HepG2 (cell line): Measurements from ENCODE around the gene OLFM2. TPM values are rescaled to one million over a fixed set of nuclear protein-coding genes. Genes with fewer than 3 reads are reported as not detected.

Source experiments
- ATAC-seq: fragments of 200-7000 bp; cut with Tn5 transposase; 3 replicates; pipeline ENCODE4 v1.9.1; 2020; ENCODE audit warnings: mild to moderate bottlenecking, moderate library complexity
- BruUV-seq: library from RNA; stranded (reverse); fragments of 400-500 nt; replicated peaks from 2 replicates; lab custom pipeline; 2021; lab: Mats Ljungman, UMichigan
- CTCF ChIA-PET: fragments of 300-600 bp; formaldehyde crosslinking; extraction: SDS; loops from one replicate; lab custom pipeline; 2021; ENCODE audit warnings: low total read pairs, inconsistent platforms, low intra/inter-chr PET ratio; lab: Yijun Ruan, JAX
- POLR2A ChIA-PET: fragments of 350-600 bp; sonication (Branson Sonifier 250); formaldehyde crosslinking; loops from one replicate; lab custom pipeline; 2020; ENCODE audit warnings: antibody characterized with exemption, inconsistent platforms; lab: Yijun Ruan, JAX
- DNase-seq: peaks from one replicate; pipeline ENCODE4 v3.0.0-alpha.2; 2015; ENCODE audit warnings: low spot score
- FAIRE-seq: peaks from 3 replicates; lab custom pipeline; 2011; peaks lifted over from hg19 to GRCh38; lab: Jason Lieb, UNC
- H2AFZ ChIP-seq: one replicate; pipeline ENCODE4 v1.6.1; 2011; ENCODE audit warnings: low read length, inconsistent platforms
- H3K27ac ChIP-seq: fragments of 300-600 bp; 3 replicates; pipeline ENCODE4 v1.8.0; 2011; ENCODE audit warnings: mixed run types, mild to moderate bottlenecking, mixed read lengths, low read length, inconsistent platforms; ENCODE audit not compliant: insufficient read depth; ENCODE audit errors: extremely low read length
- H3K27me3 ChIP-seq, 2 experiments: fragments of 200-600 bp in 1 of 2; 2 replicates in 1 of 2; 3 replicates in 1 of 2; pipeline versions ENCODE4 v1.6.0 to v1.8.0; 2011; ENCODE audit warnings: low read length in 2 of 2, mild to moderate bottlenecking in 2 of 2, moderate library complexity in 2 of 2, inconsistent platforms in 1 of 2; ENCODE audit not compliant: insufficient read depth in 2 of 2, control insufficient read depth in 1 of 2
- H3K36me3 ChIP-seq, 2 experiments: fragments of 200-600 bp in 1 of 2; replicated peaks in 1 of 2; 2 replicates in 1 of 2; 3 replicates in 1 of 2; pipeline versions ENCODE4 v1.5.1 to v1.8.0; 2011; ENCODE audit warnings: low read length in 2 of 2, inconsistent platforms in 1 of 2; ENCODE audit not compliant: insufficient read depth in 2 of 2, control insufficient read depth in 1 of 2
- H3K4me1 ChIP-seq: 2 replicates; pipeline ENCODE4 v1.5.1; 2012; ENCODE audit warnings: low read length, inconsistent platforms; ENCODE audit not compliant: insufficient read depth
- H3K4me2 ChIP-seq: 2 replicates; pipeline ENCODE4 v1.6.0; 2011; ENCODE audit warnings: low read depth, low read length, inconsistent platforms
- H3K4me3 ChIP-seq, 3 experiments: fragments of 200-600 bp in 1 of 3; sonication (generic), shearing (Covaris generic) in 1 of 3; replicated peaks in 1 of 3; 2 replicates each; pipeline ENCODE4 v1.5.1; 2011 to 2016; ENCODE audit warnings: low read length in 3 of 3, inconsistent platforms in 2 of 3, low read depth in 2 of 3, mild to moderate bottlenecking in 2 of 3, control low read depth in 1 of 3, mixed read lengths in 1 of 3; ENCODE audit not compliant: insufficient read depth in 1 of 3
- H3K79me2 ChIP-seq: one replicate; pipeline ENCODE4 v1.6.1; 2011; ENCODE audit warnings: low read length, inconsistent platforms; ENCODE audit not compliant: insufficient read depth
- H3K9ac ChIP-seq: 2 replicates; pipeline ENCODE4 v1.6.0; 2011; ENCODE audit warnings: mild to moderate bottlenecking, low read depth, low read length, inconsistent platforms; ENCODE audit not compliant: insufficient read depth
- H3K9me3 ChIP-seq: 2 replicates; pipeline ENCODE4 v1.5.1; 2012; ENCODE audit warnings: mild to moderate bottlenecking, low read length
- H4K20me1 ChIP-seq: 2 replicates; pipeline ENCODE4 v1.6.0; 2011; ENCODE audit warnings: inconsistent platforms, mild to moderate bottlenecking, low read length, moderate library complexity; ENCODE audit not compliant: insufficient read depth
- ASH2L ChIP-seq: fragments of 300-600, 200-600 bp; sonication (generic); IDR thresholded peaks from 2 replicates; pipeline ENCODE4 v1.7.0; 2017; ENCODE audit warnings: low read depth, mild to moderate bottlenecking, moderate library complexity, mixed read lengths, low read length; ENCODE audit not compliant: insufficient read length
- DMAP1 ChIP-seq: IDR thresholded peaks from 2 replicates; pipeline ENCODE4 v1.6.1; 2016
- FOXK2 ChIP-seq: fragments of 450-650 bp; IDR thresholded peaks from 2 replicates; pipeline ENCODE4 v1.6.1; 2016
- HHEX ChIP-seq: IDR thresholded peaks from 2 replicates; pipeline ENCODE4 v1.6.1; 2016; ENCODE audit warnings: control low read depth
- KAT7 ChIP-seq: IDR thresholded peaks from 2 replicates; pipeline ENCODE4 v1.6.1; 2018; ENCODE audit warnings: borderline replicate concordance, missing compliant biosample characterization
- SCMH1 ChIP-seq: sonication (generic); formaldehyde crosslinking; IDR thresholded peaks from 2 replicates; pipeline ENCODE4 v1.9.0; 2021; ENCODE audit warnings: missing genetic modification reagents, mild to moderate bottlenecking, borderline replicate concordance
- SPEN ChIP-seq: sonication (generic); formaldehyde crosslinking; IDR thresholded peaks from 2 replicates; pipeline ENCODE4 v1.5.1; 2020; ENCODE audit warnings: low read depth, mild to moderate bottlenecking, missing genetic modification reagents
- TCF7 ChIP-seq: sonication (generic); IDR thresholded peaks from 2 replicates; pipeline ENCODE4 v1.6.1; 2016; ENCODE audit warnings: antibody characterized with exemption, low read depth
- WGBS: methylation state at CpG from one replicate; pipeline ENCODE4 v1.1.6; 2017; ENCODE audit warnings: low lambda C conversion rate; 5-methylcytosine and 5-hydroxymethylcytosine counted together
- in situ Hi-C: cut with HindIII; loops from 2 replicates; pipeline ENCODE4 v1.10.0; 2017; ENCODE audit warnings: low pct_unique_long_range_greater_than_20kb; ENCODE audit not compliant: extremely low pct_ligation_motif_present
- intact Hi-C: fragments of 100-400 bp; cut with micrococcal nuclease; formaldehyde crosslinking; loops from one replicate; pipeline ENCODE4 v1.10.0; 2022; ENCODE audit not compliant: unreplicated experiment
- polyA plus RNA-seq, 8 experiments: library from polyadenylated mRNA; depleted of rRNA in 3 of 8; stranded (reverse) in 7 of 8; unstranded in 1 of 8; fragments of >200 nt; fragmentation: Illumina TruSeq in 4 of 8; extraction: Trizol in 4 of 8; gene quantifications; 2 replicates each; pipeline versions ENCODE4 v1.2.1 to v1.2.3, GENCODE V29; 2011 to 2016; ENCODE audit warnings: low read depth in 4 of 8, missing spikeins in 1 of 8, mixed read lengths in 1 of 8; ENCODE audit not compliant: insufficient read depth in 1 of 8
- total RNA-seq, 5 experiments: library from RNA; depleted of rRNA; stranded (reverse); fragments of >200 nt; fragmentation: Illumina TruSeq; extraction: Trizol; gene quantifications; 2 replicates each; pipeline ENCODE4 v1.2.3, GENCODE V29; 2016; ENCODE audit warnings: low read depth in 1 of 5
- TF ChIP-seq, protein P1 (sequence below): sonication (generic); formaldehyde crosslinking; IDR thresholded peaks from 2 replicates; pipeline ENCODE4 v1.9.0; 2021; ENCODE audit warnings: mild to moderate bottlenecking, missing genetic modification reagents
- TF ChIP-seq, protein P2 (sequence below): sonication (generic); formaldehyde crosslinking; IDR thresholded peaks from 2 replicates; pipeline ENCODE4 v1.4.0; 2020; ENCODE audit warnings: missing genetic modification reagents
- TF ChIP-seq, protein P3 (sequence below): sonication (generic); formaldehyde crosslinking; IDR thresholded peaks from 2 replicates; pipeline ENCODE4 v1.4.0; 2020; ENCODE audit warnings: missing genetic modification reagents
- TF ChIP-seq, protein P4 (sequence below): sonication (generic); formaldehyde crosslinking; conservative IDR thresholded peaks from 2 replicates; pipeline ENCODE4 v1.8.1; 2023; ENCODE audit warnings: missing genetic modification reagents

OLFM2 gene
- total and polyA plus RNA-seq, 2 of the 13 experiments (the other 11 are each of a cell fraction or from before 2014, with no cell fraction given): 0.20 to 0.51 TPM

DNA sequence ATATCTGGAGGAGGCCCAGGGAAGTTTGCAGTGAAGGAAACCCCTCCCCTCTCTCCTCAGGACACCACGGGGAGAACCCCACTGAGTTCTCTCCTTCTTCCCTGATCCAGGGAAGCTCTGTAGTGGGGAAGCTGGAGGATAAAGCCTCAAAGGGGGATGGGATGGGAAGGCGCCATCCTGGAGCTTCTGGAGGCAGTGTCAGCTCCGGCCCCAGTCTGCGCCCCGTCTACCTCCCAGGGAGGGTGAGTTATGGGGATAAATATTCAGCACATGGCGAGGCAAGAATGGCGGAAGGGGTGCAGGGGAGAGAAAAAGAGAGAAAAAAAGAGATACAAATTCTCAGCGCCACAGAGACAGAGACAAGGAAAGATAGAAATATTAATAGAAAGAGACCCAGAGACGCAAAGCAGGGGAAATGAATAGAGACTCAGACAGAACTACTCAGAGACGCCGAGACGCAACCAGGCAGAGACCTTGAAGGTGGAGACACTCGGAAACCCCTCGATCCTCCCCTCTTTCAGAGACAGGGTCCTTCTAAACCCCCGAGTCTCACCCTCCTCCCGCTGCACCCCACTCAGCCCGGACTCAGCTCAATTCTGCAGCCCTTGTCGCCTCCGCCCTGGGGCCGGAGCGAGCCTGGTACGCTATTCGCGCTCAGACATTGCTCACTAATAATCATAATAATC lies 23.6 kb downstream of the OLFM2 start (continued):
- TF ChIP-seq TCF7 (no peak), KAT7 (CRISPR knock-in tag) (no peak), ASH2L (no peak)

DNA sequence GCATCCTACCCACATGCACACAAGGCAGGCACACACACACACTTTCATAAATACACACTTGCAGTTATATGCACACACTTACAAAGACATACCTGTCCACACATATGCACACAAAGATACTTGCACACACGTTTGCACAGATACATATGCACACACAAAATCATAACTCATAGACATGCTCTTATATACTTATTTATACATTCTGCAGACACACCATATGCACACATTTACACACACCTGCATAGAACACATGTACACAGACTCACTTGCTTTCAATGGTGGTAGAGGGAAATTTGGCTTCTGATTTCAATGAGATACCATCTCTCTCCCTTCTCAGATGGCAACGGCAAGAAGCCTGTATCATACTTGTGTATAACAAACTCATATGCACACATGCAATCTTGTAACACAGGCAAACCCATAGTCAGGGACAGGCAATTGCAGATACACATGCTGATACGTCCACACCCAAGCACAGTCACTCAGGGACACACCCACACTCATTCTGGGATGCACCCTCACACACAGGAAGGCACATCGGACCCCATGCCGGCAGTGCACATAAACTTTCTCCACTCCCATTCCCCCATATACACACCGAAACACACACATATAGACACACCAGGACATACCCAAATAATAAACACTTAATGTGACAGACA lies 24.7 kb downstream of the OLFM2 start:
- H3K27me3 ChIP-seq: peaks cover 0 to 22% of the 10 kb centered on the region in 2 experiments; a peak in 3 of 5 replicates
- no peaks in the 10 kb centered on the region for H3K9me3 ChIP-seq
- 25% methylated on average over 6 of the region's 6 CpGs for WGBS
- no peak overlapping the region for H3K4me2 ChIP-seq
- CTCF ChIA-PET: no interaction called here
- no peak overlapping the region for H3K4me3 ChIP-seq
- no peak overlapping the region for H2AFZ ChIP-seq
- no TSS peak for BruUV-seq
- ATAC-seq (no peak), DNase-seq (no peak), FAIRE-seq (no peak)
- POLR2A ChIA-PET: no interaction called here
- H3K36me3 ChIP-seq: no peaks in the 10 kb centered on the region
- intact Hi-C loops: no loop called here
- H4K20me1 ChIP-seq: no peaks in the 10 kb centered on the region
- H3K9ac ChIP-seq: no peak overlapping the region
- no peak overlapping the region for H3K27ac ChIP-seq
- in situ Hi-C loops: loop anchor here (5.0 kb wide), 1 partner anchor 64 kb away; no protein-coding TSS in a partner anchor
- no peaks in the 10 kb centered on the region for H3K79me2 ChIP-seq
- peaks cover 4% of the 10 kb centered on the region; the same call in 1 of the 2 replicates for H3K4me1 ChIP-seq
- TF ChIP-seq SCMH1 (CRISPR knock-in tag) (no peak), HHEX (no peak), DMAP1 (CRISPR knock-in tag) (no peak), FOXK2 (no peak), SPEN (CRISPR knock-in tag) (no peak)
- TF ChIP-seq, protein P1, sequence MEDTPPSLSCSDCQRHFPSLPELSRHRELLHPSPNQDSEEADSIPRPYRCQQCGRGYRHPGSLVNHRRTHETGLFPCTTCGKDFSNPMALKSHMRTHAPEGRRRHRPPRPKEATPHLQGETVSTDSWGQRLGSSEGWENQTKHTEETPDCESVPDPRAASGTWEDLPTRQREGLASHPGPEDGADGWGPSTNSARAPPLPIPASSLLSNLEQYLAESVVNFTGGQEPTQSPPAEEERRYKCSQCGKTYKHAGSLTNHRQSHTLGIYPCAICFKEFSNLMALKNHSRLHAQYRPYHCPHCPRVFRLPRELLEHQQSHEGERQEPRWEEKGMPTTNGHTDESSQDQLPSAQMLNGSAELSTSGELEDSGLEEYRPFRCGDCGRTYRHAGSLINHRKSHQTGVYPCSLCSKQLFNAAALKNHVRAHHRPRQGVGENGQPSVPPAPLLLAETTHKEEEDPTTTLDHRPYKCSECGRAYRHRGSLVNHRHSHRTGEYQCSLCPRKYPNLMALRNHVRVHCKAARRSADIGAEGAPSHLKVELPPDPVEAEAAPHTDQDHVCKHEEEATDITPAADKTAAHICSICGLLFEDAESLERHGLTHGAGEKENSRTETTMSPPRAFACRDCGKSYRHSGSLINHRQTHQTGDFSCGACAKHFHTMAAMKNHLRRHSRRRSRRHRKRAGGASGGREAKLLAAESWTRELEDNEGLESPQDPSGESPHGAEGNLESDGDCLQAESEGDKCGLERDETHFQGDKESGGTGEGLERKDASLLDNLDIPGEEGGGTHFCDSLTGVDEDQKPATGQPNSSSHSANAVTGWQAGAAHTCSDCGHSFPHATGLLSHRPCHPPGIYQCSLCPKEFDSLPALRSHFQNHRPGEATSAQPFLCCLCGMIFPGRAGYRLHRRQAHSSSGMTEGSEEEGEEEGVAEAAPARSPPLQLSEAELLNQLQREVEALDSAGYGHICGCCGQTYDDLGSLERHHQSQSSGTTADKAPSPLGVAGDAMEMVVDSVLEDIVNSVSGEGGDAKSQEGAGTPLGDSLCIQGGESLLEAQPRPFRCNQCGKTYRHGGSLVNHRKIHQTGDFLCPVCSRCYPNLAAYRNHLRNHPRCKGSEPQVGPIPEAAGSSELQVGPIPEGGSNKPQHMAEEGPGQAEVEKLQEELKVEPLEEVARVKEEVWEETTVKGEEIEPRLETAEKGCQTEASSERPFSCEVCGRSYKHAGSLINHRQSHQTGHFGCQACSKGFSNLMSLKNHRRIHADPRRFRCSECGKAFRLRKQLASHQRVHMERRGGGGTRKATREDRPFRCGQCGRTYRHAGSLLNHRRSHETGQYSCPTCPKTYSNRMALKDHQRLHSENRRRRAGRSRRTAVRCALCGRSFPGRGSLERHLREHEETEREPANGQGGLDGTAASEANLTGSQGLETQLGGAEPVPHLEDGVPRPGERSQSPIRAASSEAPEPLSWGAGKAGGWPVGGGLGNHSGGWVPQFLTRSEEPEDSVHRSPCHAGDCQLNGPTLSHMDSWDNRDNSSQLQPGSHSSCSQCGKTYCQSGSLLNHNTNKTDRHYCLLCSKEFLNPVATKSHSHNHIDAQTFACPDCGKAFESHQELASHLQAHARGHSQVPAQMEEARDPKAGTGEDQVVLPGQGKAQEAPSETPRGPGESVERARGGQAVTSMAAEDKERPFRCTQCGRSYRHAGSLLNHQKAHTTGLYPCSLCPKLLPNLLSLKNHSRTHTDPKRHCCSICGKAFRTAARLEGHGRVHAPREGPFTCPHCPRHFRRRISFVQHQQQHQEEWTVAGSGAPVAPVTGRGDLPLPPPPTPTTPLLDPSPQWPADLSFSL (CRISPR knock-in tag): no peak
- TF ChIP-seq, protein P2, sequence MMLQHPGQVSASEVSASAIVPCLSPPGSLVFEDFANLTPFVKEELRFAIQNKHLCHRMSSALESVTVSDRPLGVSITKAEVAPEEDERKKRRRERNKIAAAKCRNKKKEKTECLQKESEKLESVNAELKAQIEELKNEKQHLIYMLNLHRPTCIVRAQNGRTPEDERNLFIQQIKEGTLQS (CRISPR knock-in tag): no peak
- TF ChIP-seq, protein P3, sequence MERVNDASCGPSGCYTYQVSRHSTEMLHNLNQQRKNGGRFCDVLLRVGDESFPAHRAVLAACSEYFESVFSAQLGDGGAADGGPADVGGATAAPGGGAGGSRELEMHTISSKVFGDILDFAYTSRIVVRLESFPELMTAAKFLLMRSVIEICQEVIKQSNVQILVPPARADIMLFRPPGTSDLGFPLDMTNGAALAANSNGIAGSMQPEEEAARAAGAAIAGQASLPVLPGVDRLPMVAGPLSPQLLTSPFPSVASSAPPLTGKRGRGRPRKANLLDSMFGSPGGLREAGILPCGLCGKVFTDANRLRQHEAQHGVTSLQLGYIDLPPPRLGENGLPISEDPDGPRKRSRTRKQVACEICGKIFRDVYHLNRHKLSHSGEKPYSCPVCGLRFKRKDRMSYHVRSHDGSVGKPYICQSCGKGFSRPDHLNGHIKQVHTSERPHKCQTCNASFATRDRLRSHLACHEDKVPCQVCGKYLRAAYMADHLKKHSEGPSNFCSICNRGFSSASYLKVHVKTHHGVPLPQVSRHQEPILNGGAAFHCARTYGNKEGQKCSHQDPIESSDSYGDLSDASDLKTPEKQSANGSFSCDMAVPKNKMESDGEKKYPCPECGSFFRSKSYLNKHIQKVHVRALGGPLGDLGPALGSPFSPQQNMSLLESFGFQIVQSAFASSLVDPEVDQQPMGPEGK (CRISPR knock-in tag): no peak
- TF ChIP-seq, protein P4, sequence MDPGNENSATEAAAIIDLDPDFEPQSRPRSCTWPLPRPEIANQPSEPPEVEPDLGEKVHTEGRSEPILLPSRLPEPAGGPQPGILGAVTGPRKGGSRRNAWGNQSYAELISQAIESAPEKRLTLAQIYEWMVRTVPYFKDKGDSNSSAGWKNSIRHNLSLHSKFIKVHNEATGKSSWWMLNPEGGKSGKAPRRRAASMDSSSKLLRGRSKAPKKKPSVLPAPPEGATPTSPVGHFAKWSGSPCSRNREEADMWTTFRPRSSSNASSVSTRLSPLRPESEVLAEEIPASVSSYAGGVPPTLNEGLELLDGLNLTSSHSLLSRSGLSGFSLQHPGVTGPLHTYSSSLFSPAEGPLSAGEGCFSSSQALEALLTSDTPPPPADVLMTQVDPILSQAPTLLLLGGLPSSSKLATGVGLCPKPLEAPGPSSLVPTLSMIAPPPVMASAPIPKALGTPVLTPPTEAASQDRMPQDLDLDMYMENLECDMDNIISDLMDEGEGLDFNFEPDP (CRISPR knock-in tag): no peak
